ENCODE results near the gene ASCL1.
A peak's percentile ranks its signal among the peaks of the same experiment; 100 is the strongest.

The ASCL1 gene

GRCh38 chr12:102958073-102958829 lies 777 bp downstream of the ASCL1 start:
- DNase-seq (ENCODE audit: low read depth), result no peak
- peak overlapping the region; percentile 34 for H3K4me3 ChIP-seq (ENCODE audit: low read length)
- TF ChIP-seq CTCF (conservative IDR thresholded peaks at IDR 0.05; ENCODE audit: low read depth, low read length), result no peak

- DNase-seq (ENCODE audit: low read depth), result no peak
- no peak overlapping the region for H3K4me3 ChIP-seq (ENCODE audit: low read length)
- no peak for TF ChIP-seq CTCF (conservative IDR thresholded peaks at IDR 0.05; ENCODE audit: low read depth, low read length)
These were observed 1.3 kb downstream of the ASCL1 start for GRCh38 chr12:102958830-102959176.

- DNase-seq (ENCODE audit: low read depth), result no peak
- H3K4me3 ChIP-seq (ENCODE audit: low read length), result no peak overlapping the region
- no peak for TF ChIP-seq CTCF (conservative IDR thresholded peaks at IDR 0.05; ENCODE audit: low read depth, low read length)
These were observed 1.9 kb downstream of the ASCL1 start for GRCh38 chr12:102959391-102959790.

- no peak for DNase-seq (ENCODE audit: low read depth)
- H3K4me3 ChIP-seq (ENCODE audit: low read length), result no peak overlapping the region
- TF ChIP-seq CTCF (conservative IDR thresholded peaks at IDR 0.05; ENCODE audit: low read depth, low read length), result no peak
These were observed 3.4 kb downstream of the ASCL1 start for GRCh38 chr12:102960766-102961465.

GRCh38 chr12:102961466-102961855 lies 4.0 kb downstream of the ASCL1 start:
- no peak for DNase-seq (ENCODE audit: low read depth)
- no peak for TF ChIP-seq CTCF (conservative IDR thresholded peaks at IDR 0.05; ENCODE audit: low read depth, low read length)
- no peak overlapping the region for H3K4me3 ChIP-seq (ENCODE audit: low read length)

GRCh38 chr12:102962532-102962931 lies 5.1 kb downstream of the ASCL1 start:
- no peak for TF ChIP-seq CTCF (conservative IDR thresholded peaks at IDR 0.05; ENCODE audit: low read depth, low read length)
- DNase-seq (ENCODE audit: low read depth), result no peak
- no peak overlapping the region for H3K4me3 ChIP-seq (ENCODE audit: low read length)

- DNase-seq (ENCODE audit: low read depth), result no peak
- H3K4me3 ChIP-seq (ENCODE audit: low read length), result no peak overlapping the region
- no peak for TF ChIP-seq CTCF (conservative IDR thresholded peaks at IDR 0.05; ENCODE audit: low read depth, low read length)
These were observed 5.5 kb downstream of the ASCL1 start for GRCh38 chr12:102962986-102963385.

Data from retinal pigment epithelial cell (primary cell).